ENCODE data around the gene THTPA.

The THTPA gene

GRCh38 chr14:23551266-23552028 is 4.6 kb upstream of the THTPA start, which contains the start of gene ZFHX2:
Gene ZFHX2 (minus strand): TSS chr14:23551765. CDS start chr14:23535325, 16,440 bp downstream.
- FAIRE-seq: no peak

DNA sequence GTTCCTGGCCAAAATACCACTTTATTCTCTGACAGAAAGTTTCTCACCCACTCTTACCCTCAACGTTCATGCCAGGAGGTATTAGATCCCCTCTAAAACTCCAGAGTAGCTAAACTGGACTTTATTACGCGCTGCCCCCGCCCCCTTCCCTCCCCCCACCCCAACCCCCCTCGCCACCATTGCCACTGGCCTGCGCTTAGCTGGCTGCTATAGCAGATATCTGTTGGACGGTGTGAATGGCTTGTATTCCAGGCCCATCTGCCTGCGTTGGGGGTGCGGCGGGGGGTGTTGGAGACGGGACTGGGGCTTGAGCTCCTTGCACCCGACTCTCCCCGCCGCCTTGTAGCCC is 564 bp upstream of the THTPA start:
- no peak for FAIRE-seq

DNA sequence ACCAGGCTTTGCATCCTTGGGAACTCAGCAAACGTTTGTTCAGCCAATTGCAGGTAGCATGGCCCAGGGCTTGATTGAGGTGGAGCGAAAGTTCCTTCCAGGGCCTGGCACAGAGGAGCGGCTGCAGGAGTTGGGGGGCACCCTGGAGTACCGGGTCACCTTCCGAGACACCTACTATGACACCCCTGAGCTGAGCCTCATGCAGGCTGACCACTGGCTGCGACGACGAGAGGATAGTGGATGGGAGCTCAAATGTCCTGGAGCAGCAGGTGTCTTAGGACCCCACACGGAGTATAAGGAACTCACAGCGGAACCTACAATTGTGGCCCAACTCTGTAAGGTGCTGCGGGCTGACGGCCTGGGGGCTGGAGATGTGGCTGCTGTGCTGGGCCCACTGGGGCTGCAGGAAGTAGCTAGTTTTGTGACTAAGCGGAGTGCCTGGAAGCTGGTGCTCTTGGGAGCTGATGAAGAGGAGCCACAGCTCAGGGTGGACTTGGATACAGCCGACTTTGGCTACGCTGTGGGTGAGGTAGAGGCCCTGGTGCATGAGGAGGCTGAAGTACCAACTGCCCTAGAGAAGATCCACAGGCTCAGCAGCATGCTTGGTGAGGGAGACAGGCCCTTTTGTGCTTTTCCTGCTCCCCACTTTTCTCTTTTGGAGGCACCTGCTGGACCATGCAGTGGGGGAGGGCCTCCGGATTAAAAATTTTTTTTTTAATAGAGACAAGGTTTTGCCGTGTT is 799 bp downstream of the THTPA start:
- no peak for FAIRE-seq

GRCh38 chr14:23557521-23557920 is 1.4 kb downstream of the THTPA start:
- FAIRE-seq: no peak

DNA sequence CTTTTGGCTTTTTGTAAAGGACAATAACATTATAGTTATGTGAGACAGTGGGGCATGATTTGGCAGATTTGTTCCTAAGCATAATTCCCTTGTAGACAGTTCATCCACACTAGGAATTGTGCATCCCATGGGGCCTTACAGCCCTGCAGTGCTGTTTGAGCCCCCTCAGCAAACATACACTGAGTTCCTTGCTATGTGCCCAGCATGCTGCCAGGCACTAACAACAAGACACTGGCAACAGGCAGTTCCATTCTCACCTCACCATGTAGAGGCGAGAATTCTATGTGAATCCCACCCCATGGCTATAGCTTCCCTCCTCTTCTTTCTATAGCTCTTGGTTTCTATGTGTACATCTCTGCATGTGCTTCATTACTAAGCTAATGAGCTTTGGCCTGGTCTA is 1.9 kb downstream of the THTPA start:
- no peak for FAIRE-seq

DNA sequence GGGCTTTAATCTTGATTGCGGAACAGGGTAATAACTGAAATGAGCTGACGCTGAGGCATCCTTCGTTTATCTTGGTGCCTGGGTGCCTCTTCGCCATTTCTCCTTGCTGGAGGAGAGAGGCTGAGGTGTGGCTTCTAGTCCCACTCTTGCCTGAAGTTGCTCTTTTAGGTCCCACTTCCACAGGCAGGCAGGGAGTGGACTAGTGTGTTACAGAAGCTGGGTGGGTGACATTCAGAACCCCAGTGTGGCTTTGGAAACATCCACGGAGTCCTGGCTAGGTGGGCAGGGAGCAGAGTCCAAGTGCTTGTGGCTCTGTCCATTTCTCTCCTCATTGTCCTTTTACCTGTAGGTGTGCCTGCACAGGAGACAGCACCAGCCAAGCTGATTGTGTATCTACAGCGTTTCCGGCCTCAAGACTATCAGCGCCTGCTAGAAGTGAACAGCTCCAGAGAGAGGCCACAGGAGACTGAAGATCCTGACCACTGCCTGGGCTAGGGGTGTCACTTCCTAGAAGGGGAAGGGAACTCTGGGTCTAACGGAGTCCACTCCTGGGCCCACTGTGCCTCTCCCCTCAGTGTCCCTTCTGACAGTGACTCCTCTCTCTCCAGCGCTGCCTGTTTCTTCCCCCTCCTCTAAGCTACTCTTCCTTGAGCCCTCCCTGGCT is 2.4 kb downstream of the THTPA start:
- no peak for FAIRE-seq

- FAIRE-seq: no peak
Measured at GRCh38 chr14:23559010-23559925, 3.2 kb downstream of the THTPA start.

- FAIRE-seq: no peak
Measured at GRCh38 chr14:23559926-23560520, 4.0 kb downstream of the THTPA start.

DNA sequence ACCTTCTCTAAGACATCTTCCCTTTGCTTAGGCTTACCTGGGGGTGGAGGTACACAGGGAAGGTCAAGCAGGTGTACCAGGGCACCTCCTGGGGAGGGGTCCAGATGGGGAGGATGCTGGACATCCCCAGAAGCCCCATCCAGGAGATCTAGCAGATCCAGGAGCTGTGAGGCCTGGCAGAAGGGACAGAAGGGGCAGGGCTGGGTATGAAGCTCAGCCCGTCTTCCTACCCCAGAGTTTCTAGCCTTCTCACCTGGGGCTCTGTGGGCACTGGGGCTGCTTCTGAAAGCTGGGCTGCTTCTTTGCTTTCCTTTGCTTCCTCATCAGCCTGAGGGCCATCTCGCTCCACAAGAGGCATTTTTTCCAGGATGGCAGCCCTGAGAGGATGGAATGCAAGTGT is 5.2 kb downstream of the THTPA start:
- no peak for FAIRE-seq

- FAIRE-seq: no peak
Measured at GRCh38 chr14:23561873-23562821, 6.1 kb downstream of the THTPA start.

DNA sequence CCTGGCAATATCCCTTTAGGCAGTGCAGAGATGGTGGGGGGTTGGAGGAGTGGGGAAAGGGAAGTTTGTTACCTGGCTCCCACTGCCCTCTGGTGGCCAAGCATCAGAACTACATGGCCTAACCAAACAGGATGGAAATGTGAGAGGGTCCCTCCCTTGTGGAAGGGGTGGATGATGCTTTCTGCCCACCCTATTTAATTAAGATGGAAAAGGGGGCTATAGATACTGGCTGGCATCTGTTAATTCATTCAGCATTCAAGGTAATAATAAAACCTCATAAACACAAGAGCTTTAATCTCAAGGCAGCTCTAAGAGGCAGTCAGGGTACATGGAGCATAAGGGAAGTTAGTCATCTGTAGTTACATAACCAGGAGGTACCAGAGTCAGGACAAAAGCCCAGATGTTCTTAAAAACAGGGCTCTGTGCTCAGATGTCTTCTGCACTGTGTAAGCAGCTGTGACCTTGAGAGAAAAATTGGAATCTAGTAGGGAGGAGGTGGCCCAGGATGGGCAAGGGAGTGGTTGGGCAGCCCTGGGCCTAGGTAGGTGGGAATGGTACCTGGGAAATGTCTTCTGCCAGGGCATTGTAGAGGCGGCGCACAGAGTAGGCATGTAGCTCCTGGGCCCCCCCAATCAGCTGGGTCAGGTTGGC is 6.9 kb downstream of the THTPA start:
- no peak for FAIRE-seq

DNA sequence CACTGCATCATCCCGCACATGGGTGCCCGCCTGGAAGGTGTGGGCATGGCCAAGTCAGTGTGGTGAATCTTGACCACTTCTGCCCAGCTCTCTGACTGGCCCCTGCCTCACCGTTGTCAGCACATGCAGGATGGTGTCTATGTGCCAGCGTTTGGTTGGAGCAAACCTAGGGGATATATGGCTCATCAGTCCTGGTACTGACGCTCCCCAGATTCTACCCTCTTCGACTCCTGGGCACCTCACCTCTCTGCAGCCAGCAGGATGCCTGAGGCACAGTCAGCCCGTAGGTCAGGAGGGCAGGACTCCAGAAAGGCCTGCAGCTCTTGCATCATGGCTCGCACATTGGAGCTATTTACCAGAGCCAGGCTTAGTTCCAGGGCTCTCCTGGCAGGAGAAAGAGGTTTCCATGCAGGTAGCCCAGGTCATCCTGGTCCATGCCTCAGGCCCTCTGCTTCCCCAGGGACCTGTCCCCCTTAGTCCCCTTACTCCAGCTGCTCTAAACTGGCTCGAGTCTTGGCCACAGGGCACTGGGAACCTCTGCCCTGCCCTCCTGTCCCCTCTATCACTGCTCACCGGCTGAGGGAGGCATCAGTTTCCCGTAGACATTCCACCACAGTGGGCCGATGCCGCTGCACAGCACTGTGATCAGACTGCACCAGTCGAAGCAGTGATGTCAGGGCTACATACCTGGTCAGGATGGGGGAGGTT is 7.6 kb downstream of the THTPA start:
- FAIRE-seq: no peak

DNA sequence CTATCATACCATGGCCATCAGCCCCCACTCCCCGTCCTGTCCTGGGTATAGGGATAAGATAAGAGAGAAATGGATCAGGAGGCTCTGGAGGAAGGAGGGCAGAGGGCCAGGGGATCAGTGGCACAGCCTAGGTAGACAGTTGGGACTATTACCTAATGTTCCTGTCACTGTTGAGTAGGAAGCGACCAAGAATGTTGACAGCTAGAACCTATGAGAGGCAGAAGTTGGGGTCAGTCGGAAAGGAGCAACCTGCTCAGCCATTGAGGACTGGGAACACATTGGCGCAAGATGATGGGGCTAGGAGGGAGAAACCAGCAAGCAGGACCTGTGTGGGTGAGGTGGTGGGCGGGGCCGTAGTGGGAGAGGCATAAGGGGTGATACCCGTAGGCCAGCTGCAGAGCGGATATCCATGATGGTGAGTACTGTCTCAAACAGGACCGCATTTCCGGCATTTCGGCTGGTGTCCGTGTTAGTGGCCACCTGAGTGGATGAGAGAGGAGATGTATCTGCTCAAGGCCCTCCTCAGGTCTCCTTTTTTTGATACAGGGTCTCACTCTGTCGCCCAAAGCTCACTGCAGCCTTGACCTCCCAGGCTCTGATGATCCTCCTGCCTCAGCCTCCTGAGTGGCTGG is 8.2 kb downstream of the THTPA start:
- FAIRE-seq: no peak

GRCh38 chr14:23564876-23565275 is 8.8 kb downstream of the THTPA start:
- FAIRE-seq: no peak

DNA sequence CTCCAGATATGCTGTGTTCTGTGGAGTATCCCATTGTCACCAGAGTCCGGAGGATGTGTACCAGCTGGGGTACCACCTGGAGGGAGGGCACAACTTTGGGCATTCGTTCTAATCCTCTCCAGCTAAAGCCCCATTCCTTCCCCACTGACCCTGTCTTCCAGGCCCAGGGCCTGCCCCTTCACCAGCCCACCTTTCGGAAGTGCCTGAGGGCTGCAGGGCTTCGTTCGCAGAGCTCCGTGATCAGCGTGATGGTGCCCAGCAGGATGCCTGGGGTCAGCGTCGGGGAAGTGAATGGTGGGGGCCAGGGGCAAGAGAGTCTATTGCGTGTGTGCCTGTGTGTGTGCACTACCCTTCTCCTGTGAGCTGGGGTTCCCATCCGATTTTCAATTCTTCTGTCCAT is 9.6 kb downstream of the THTPA start:
- FAIRE-seq: no peak

DNA sequence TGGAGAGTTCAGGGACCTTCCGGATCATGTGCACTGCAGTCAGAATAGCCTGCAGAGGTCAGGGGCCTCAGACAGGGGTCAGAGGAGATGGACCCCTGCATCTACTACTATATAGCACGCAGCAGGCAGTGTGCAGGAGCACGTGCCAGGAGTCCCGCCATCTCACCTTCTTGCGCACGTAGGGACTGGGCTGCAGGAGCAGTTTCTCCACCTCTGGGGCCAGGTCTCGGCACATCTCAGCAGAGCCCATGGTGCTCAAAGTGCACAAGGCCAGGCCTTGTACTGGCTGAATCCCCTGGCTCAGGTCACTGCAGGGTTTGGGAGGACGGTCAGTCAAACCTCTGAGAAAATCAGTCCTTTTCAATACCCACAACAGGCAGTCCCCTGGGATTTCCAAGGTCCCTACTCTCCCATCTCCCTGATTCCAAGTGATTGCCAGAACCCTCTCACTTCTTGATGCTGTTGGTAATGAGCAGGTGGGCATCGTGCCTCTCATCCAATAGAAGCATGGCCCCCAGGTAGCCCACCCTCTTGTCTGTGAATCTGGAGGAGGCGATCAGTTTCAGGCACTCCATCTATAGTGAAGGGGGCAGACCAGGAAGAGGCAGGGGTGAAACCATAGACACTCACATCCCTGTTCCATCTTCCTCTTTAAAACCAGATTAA is 10.2 kb downstream of the THTPA start:
- FAIRE-seq: no peak

GRCh38 chr14:23566778-23567185 is 10.7 kb downstream of the THTPA start:
- no peak for FAIRE-seq

- FAIRE-seq: no peak
Measured at GRCh38 chr14:23567186-23568020, 11.3 kb downstream of the THTPA start, which contains the start of gene AP1G2. Gene AP1G2 (minus strand): TSS chr14:23567791. CDS start chr14:23567314, 477 bp downstream.
